GM23338 (cell line): Measurements from ENCODE around the gene UBE2S. TPM values are rescaled to one million over a fixed set of nuclear protein-coding genes. Genes with fewer than 3 reads are reported as not detected.
A peak's percentile ranks its signal among the peaks of the same experiment; 100 is the strongest.

ENCODE experiments used
- ATAC-seq: fragments of 200-7000 bp; cut with Tn5 transposase; 3 replicates; pipeline ENCODE4 v1.9.1; 2020
- DNase-seq: peaks from one replicate; pipeline ENCODE4 v3.0.0-alpha.2; 2015; ENCODE audit warnings: low spot score
- H2AFZ ChIP-seq: fragments of 200-600 bp; sonication (generic); 2 replicates; pipeline ENCODE4 v1.8.0; 2016; ENCODE audit warnings: antibody characterized with exemption, mild to moderate bottlenecking, moderate library complexity
- H3F3A ChIP-seq: fragments of 200-600 bp; sonication (generic); replicated peaks from 2 replicates; pipeline ENCODE4 v1.8.0; 2017; ENCODE audit warnings: antibody characterized with exemption, mixed run types, low read depth
- H3K27ac ChIP-seq: fragments of 200-600 bp; sonication (generic); 2 replicates; pipeline ENCODE4 v1.6.1; 2016; ENCODE audit warnings: low read depth
- H3K27me3 ChIP-seq: fragments of 200-600 bp; sonication (generic); 2 replicates; pipeline ENCODE4 v1.8.0; 2016; ENCODE audit warnings: mild to moderate bottlenecking, mixed run types, moderate library complexity; ENCODE audit not compliant: insufficient read depth
- H3K36me3 ChIP-seq: fragments of 200-600 bp; sonication (generic); 2 replicates; pipeline ENCODE4 v1.8.0; 2016; ENCODE audit warnings: mild to moderate bottlenecking; ENCODE audit not compliant: insufficient read depth
- H3K4me1 ChIP-seq: fragments of 200-600 bp; sonication (generic); 2 replicates; pipeline ENCODE4 v1.8.0; 2016; ENCODE audit warnings: mild to moderate bottlenecking, moderate library complexity; ENCODE audit not compliant: insufficient read depth
- H3K4me2 ChIP-seq: fragments of 200-600 bp; sonication (generic); 2 replicates; pipeline ENCODE4 v1.7.1; 2017; ENCODE audit warnings: mixed run types
- H3K4me3 ChIP-seq: fragments of 200-600 bp; sonication (generic); 2 replicates; pipeline ENCODE4 v1.6.1; 2016; ENCODE audit warnings: mixed run types
- H3K79me2 ChIP-seq: fragments of 200-600 bp; sonication (generic); replicated peaks from 2 replicates; pipeline ENCODE4 v1.8.0; 2017; ENCODE audit warnings: mild to moderate bottlenecking; ENCODE audit not compliant: insufficient read depth
- H3K9me2 ChIP-seq: fragments of 200-600 bp; sonication (generic); 2 replicates; pipeline ENCODE4 v1.8.0; 2017; ENCODE audit not compliant: insufficient read depth
- H4K20me1 ChIP-seq: fragments of 200-600 bp; sonication (generic); replicated peaks from 2 replicates; pipeline ENCODE4 v1.8.0; 2017; ENCODE audit warnings: mild to moderate bottlenecking; ENCODE audit not compliant: insufficient read depth
- H3K27ac Mint-ChIP-seq: 2 replicates; pipeline ENCODE4 v1.8.0; 2020; ENCODE audit warnings: inconsistent platforms, mild to moderate bottlenecking, moderate library complexity, mixed read lengths
- H3K27me3 Mint-ChIP-seq: 3 replicates; pipeline ENCODE4 v1.8.0; 2022; ENCODE audit warnings: low read depth, mild to moderate bottlenecking, moderate library complexity, mixed read lengths, inconsistent platforms; ENCODE audit not compliant: insufficient read depth, poor library complexity
- H3K36me3 Mint-ChIP-seq: 3 replicates; pipeline ENCODE4 v1.8.0; 2021; ENCODE audit warnings: low read depth, mild to moderate bottlenecking, inconsistent platforms, moderate library complexity, mixed read lengths
- H3K4me1 Mint-ChIP-seq: 3 replicates; pipeline ENCODE4 v1.8.0; 2020; ENCODE audit warnings: mild to moderate bottlenecking, inconsistent platforms, mixed read lengths
- H3K4me3 Mint-ChIP-seq: 3 replicates; pipeline ENCODE4 v1.8.0; 2021; ENCODE audit warnings: moderate library complexity, mild to moderate bottlenecking, inconsistent platforms, mixed read lengths
- H3K9me3 Mint-ChIP-seq: 3 replicates; pipeline ENCODE4 v1.8.0; 2020; ENCODE audit warnings: moderate library complexity, mild to moderate bottlenecking, inconsistent platforms, mixed read lengths
- CREB1 ChIP-seq: fragments of 250-450 bp; sonication (Bioruptor Pico); IDR thresholded peaks from 2 replicates; pipeline ENCODE4 v1.5.0; 2020; ENCODE audit warnings: low read depth, mild to moderate bottlenecking, moderate library complexity
- EZH2 ChIP-seq: fragments of 200-600 bp; sonication (generic); IDR thresholded peaks from one replicate; pipeline ENCODE4 v1.8.0; 2017; ENCODE audit warnings: antibody characterized with exemption, mild to moderate bottlenecking, low read depth; ENCODE audit not compliant: unreplicated experiment
- NANOG ChIP-seq: IDR thresholded peaks from 2 replicates; pipeline ENCODE4 v1.6.1; 2016; ENCODE audit warnings: antibody characterized with exemption, borderline replicate concordance
- POLR2AphosphoS5 ChIP-seq: IDR thresholded peaks from 2 replicates; pipeline ENCODE4 v1.6.1; 2016; ENCODE audit warnings: antibody characterized with exemption, low read depth
- STAT1 ChIP-seq: IDR thresholded peaks from one replicate; pipeline ENCODE4 v1.6.1; 2016; ENCODE audit warnings: antibody characterized with exemption; ENCODE audit not compliant: unreplicated experiment
- ZNF331 ChIP-seq: fragments of 250-450 bp; sonication (Bioruptor Pico); IDR thresholded peaks from 2 replicates; pipeline ENCODE4 v1.5.0; 2020; ENCODE audit warnings: low read depth, mild to moderate bottlenecking, moderate library complexity
- polyA plus RNA-seq: library from polyadenylated mRNA; unstranded; fragments of >200 nt; fragmentation: Nextera tagmentation; extraction: Ambion mirVana; gene quantifications from 2 replicates; pipeline ENCODE4 v1.2.1, GENCODE V29; 2016
- total RNA-seq: library from RNA; depleted of rRNA; stranded (reverse); fragments of >200 nt; shearing (Covaris generic); gene quantifications from 2 replicates; pipeline ENCODE4 v1.2.3, GENCODE V29; 2014
- TF ChIP-seq, protein P1 (sequence below): IDR thresholded peaks from 2 replicates; pipeline ENCODE4 v1.6.1; 2016; ENCODE audit warnings: antibody characterized with exemption
- TF ChIP-seq, protein P2 (sequence below): fragments of 250-450 bp; sonication (Bioruptor Pico); IDR thresholded peaks from 2 replicates; pipeline ENCODE4 v1.5.0; 2020; ENCODE audit warnings: mild to moderate bottlenecking, moderate library complexity

The UBE2S gene
- total and polyA plus RNA-seq, 2 experiments from 2014 or later, result 363 to 533 TPM

DNA sequence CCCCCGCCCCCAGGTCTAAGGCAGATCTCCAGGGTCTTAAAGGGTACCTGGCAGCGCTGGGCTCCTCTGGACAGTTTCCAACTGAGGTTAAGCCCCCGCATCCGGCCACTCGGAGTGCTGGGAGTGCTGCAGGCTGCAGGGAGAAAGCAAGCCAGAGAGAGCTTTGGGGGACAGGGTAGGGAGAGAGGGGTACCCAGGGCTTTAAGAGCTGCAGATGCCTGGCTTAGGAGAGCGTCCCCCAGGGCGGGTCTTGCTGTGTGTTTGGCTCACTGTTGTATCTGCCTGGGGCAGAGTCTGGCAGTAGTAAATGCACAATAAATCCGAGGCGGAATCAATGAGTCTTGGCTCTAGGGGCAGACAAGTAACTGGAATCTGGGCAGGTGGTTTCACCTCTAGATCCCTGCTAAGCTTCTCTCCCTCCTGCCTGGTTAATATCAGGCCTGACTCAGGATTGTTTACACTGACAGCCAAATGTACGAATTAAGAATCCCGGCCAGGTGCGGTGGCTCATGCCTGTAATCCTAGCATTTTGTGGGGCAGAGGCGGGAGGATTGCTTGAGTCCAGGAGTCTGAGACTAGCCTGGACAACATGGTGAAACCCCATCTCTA is 52.3 kb downstream of the UBE2S start:
- Histone ChIP-seq H3K36me3 (no peaks in the 10 kb centered on the region), H3F3A (peaks cover 13% of the 10 kb centered on the region), H3K9me2 (no peaks in the 10 kb centered on the region), H3K4me3 (peak overlapping the region; percentile 32; the same call in 1 of the 2 replicates), H3K79me2 (no peaks in the 10 kb centered on the region), H4K20me1 (no peaks in the 10 kb centered on the region), H3K27ac (no peak overlapping the region), H3K27me3 (peaks cover 63% of the 10 kb centered on the region), H3K4me2 (peak overlapping the region; percentile 57; the same call in 1 of the 2 replicates), H3K4me1 (peaks cover 17% of the 10 kb centered on the region; the same call in 1 of the 2 replicates), H2AFZ (peak overlapping the region; percentile 85)
- peak; percentile 77 for DNase-seq
- Mint-ChIP-seq H3K9me3 (no peaks in the 10 kb centered on the region), H3K4me1 (peaks cover 29% of the 10 kb centered on the region), H3K27ac (no peak overlapping the region), H3K36me3 (no peaks in the 10 kb centered on the region), H3K4me3 (peak overlapping the region; percentile 50), H3K27me3 (peaks cover 66% of the 10 kb centered on the region)
- TF ChIP-seq CREB1 (CRISPR knock-in tag) (no peak), STAT1 (no peak), POLR2AphosphoS5 (no peak), NANOG (no peak), ZNF331 (CRISPR knock-in tag) (no peak), EZH2 (no peak)
- TF ChIP-seq, protein P1, sequence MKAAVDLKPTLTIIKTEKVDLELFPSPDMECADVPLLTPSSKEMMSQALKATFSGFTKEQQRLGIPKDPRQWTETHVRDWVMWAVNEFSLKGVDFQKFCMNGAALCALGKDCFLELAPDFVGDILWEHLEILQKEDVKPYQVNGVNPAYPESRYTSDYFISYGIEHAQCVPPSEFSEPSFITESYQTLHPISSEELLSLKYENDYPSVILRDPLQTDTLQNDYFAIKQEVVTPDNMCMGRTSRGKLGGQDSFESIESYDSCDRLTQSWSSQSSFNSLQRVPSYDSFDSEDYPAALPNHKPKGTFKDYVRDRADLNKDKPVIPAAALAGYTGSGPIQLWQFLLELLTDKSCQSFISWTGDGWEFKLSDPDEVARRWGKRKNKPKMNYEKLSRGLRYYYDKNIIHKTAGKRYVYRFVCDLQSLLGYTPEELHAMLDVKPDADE, result no peak
- TF ChIP-seq, protein P2, sequence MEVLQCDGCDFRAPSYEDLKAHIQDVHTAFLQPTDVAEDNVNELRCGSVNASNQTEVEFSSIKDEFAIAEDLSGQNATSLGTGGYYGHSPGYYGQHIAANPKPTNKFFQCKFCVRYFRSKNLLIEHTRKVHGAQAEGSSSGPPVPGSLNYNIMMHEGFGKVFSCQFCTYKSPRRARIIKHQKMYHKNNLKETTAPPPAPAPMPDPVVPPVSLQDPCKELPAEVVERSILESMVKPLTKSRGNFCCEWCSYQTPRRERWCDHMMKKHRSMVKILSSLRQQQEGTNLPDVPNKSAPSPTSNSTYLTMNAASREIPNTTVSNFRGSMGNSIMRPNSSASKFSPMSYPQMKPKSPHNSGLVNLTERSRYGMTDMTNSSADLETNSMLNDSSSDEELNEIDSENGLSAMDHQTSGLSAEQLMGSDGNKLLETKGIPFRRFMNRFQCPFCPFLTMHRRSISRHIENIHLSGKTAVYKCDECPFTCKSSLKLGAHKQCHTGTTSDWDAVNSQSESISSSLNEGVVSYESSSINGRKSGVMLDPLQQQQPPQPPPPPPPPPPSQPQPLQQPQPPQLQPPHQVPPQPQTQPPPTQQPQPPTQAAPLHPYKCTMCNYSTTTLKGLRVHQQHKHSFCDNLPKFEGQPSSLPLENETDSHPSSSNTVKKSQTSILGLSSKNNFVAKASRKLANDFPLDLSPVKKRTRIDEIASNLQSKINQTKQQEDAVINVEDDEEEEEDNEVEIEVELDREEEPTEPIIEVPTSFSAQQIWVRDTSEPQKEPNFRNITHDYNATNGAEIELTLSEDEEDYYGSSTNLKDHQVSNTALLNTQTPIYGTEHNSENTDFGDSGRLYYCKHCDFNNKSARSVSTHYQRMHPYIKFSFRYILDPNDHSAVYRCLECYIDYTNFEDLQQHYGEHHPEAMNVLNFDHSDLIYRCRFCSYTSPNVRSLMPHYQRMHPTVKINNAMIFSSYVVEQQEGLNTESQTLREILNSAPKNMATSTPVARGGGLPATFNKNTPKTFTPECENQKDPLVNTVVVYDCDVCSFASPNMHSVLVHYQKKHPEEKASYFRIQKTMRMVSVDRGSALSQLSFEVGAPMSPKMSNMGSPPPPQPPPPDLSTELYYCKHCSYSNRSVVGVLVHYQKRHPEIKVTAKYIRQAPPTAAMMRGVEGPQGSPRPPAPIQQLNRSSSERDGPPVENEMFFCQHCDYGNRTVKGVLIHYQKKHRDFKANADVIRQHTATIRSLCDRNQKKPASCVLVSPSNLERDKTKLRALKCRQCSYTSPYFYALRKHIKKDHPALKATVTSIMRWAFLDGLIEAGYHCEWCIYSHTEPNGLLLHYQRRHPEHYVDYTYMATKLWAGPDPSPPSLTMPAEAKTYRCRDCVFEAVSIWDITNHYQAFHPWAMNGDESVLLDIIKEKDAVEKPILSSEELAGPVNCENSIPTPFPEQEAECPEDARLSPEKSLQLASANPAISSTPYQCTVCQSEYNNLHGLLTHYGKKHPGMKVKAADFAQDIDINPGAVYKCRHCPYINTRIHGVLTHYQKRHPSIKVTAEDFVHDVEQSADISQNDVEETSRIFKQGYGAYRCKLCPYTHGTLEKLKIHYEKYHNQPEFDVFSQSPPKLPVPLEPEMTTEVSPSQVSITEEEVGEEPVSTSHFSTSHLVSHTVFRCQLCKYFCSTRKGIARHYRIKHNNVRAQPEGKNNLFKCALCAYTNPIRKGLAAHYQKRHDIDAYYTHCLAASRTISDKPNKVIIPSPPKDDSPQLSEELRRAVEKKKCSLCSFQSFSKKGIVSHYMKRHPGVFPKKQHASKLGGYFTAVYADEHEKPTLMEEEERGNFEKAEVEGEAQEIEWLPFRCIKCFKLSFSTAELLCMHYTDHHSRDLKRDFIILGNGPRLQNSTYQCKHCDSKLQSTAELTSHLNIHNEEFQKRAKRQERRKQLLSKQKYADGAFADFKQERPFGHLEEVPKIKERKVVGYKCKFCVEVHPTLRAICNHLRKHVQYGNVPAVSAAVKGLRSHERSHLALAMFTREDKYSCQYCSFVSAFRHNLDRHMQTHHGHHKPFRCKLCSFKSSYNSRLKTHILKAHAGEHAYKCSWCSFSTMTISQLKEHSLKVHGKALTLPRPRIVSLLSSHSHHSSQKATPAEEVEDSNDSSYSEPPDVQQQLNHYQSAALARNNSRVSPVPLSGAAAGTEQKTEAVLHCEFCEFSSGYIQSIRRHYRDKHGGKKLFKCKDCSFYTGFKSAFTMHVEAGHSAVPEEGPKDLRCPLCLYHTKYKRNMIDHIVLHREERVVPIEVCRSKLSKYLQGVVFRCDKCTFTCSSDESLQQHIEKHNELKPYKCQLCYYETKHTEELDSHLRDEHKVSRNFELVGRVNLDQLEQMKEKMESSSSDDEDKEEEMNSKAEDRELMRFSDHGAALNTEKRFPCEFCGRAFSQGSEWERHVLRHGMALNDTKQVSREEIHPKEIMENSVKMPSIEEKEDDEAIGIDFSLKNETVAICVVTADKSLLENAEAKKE (CRISPR knock-in tag), result no peak
- ATAC-seq, result peak; percentile 4
